ENCODE results near the gene FLT4.

The FLT4 gene

GRCh38 chr5:180640861-180641565 lies 8.4 kb downstream of the FLT4 start:
- no peak for DNase-seq

DNA sequence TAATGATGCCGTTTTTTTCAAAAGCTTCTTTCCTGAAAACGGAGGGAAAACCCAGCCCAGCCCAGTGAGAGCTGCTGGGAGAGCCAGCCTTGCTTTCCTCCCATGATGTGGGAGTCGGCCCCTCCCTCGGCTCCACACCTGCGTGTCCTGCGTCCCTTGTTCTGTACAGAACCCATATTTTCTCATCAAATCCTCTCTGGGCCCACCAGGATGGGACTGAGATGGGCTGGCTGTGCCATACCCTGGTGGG lies 8.9 kb downstream of the FLT4 start:
- DNase-seq, result no peak

- DNase-seq, result no peak
Observed at GRCh38 chr5:180639741-180640610, 9.4 kb downstream of the FLT4 start.

DNA sequence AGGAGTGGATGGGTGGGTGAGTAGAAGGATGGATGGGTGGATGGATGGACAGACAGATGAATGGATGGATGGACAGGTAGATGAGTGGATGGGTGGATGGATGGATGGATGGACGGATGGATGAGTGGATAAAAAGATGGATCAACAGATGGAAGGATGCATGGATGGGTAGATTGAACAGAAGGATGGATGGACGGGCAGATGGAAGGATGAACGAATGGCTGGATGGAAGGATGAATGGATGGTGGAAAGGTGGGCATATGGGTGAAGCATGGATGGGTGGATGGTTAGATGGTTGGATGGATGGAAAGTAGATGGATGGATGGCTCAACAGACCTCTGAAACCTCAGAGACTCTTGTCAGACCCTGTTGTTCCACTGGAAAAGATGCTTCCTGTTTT lies 10.1 kb downstream of the FLT4 start:
- no peak for DNase-seq

- DNase-seq, result no peak
Observed at GRCh38 chr5:180637962-180638680, 11.3 kb downstream of the FLT4 start.

DNA sequence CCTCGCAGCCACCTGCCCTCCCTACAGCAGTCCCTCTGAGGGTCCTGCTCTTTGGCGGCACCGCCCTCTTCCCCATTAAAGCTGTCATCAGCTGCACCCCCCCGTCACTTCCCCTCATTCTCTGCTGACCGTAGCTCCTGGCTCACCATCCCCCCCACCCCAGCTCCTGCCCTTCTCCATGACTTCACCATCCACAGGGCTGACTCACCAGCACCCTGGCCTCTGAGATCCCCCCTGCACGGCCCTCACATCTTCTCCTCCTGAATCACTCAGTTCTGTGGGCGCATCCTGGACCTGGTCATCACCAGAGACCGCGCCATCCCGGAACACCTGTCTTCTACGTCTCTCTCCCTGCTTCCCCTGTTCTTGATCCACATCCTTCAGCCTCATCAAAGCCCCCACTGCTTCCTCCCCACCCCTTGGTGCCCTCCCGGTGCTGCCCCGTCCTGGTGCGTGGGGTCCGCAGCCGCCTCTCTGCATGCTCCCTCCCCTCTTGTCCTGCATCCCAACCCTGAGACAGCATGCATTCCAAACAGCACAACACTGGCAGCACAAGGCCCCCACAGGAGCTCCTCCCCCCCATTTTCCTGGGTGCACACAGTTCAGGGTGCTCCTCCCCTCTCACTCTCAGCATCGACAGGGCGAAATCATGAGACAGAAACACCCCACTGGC lies 12.9 kb downstream of the FLT4 start:
- no peak for DNase-seq

GRCh38 chr5:180636016-180636402 lies 13.4 kb downstream of the FLT4 start:
- no peak for DNase-seq

DNA sequence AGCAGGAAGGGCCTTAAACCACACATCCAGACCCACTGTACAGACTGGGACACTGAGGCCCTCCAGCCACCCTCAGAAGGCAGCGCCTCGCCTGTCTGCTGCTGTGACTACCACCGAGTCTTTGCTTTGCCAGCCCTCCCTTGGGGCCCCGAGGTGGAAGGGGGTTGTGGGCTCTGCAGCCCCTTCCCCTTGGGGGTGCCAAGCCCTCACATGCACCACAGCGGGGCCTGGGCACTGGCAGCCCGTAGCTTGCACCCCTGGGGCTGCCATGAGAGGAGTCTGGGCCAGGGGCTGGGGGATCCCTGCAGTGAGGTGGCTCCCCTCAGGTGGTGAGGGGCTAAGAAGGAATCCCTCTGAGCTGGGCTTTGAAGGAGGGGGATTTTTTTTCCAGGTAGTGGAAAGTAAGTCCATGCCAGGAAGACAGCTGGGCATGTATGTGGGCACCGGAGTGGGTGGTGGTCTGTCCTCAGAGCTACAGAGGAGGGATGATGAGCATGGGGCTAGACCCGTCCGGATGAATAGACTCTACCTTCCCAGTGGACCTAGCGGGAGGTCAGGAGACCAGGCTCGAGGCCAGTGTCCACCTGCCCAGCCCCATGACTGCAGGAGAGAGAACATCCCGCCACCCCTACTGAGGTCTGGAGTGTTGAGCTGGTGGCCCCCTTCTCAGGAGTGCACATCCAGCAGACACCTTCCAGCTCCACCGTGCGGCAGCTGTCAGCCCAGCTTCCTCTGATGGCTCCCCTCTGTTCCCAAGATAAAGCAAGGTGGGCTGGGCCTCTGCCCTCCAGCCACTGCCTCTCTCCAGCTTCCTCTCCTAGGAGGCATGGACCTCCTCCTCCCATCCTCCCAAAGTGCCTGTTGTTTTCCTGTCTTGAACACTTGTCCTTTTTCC lies 15.9 kb downstream of the FLT4 start:
- no peak for DNase-seq

- DNase-seq, result no peak
Observed at GRCh38 chr5:180632768-180633167, 16.6 kb downstream of the FLT4 start.

GRCh38 chr5:180631549-180632383 lies 17.6 kb downstream of the FLT4 start:
- peak; percentile 67 for DNase-seq

GRCh38 chr5:180630426-180630825 lies 19.0 kb downstream of the FLT4 start:
- DNase-seq, result no peak

- no peak for DNase-seq
Observed at GRCh38 chr5:180629831-180630382, 19.5 kb downstream of the FLT4 start.

DNA sequence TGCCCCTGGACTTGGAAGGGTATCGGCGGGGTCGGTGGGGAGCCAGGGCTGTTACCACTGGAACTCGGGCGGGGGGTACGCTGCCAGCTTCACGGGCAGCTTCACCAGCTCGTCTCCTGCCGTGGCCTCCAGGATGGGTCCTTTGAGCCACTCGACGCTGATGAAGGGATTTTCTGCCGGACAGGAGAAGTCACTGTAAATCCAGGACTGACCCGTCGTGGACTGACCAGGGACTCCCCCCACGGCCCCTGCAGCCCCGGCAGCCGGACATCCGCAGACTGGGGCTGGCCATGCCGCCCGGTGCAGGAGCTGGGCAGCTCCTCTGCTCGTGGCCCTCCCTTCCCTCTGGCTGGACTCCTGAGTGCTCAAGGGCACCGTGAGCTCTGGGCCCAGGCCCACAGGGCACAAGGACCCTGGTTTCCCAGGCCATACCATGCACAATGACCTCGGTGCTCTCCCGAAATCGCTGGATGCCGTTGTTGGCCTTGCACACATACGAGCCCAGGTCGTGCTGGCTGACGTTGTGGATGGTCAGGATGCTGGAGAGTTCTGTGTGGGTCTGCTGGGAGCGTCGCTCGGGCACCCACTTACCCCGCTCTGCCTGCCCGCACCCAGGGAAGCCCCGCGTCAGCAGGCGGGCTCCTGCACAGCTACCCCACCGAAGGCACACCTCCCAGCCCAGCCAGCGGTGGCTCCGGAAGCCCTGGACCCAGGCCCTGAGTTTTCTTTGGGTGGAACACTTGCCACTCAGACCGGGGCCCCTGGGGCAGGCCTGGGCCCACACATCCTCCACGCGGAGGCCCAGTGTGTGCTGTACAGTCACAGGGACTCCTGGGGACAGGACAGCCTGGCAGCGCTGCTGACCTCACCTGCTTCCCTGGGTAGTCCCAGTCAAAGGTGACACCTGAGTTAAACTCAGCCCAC lies 20.3 kb downstream of the FLT4 start:
- no peak for DNase-seq

GRCh38 chr5:180628211-180628610 lies 21.2 kb downstream of the FLT4 start:
- no peak for DNase-seq

DNA sequence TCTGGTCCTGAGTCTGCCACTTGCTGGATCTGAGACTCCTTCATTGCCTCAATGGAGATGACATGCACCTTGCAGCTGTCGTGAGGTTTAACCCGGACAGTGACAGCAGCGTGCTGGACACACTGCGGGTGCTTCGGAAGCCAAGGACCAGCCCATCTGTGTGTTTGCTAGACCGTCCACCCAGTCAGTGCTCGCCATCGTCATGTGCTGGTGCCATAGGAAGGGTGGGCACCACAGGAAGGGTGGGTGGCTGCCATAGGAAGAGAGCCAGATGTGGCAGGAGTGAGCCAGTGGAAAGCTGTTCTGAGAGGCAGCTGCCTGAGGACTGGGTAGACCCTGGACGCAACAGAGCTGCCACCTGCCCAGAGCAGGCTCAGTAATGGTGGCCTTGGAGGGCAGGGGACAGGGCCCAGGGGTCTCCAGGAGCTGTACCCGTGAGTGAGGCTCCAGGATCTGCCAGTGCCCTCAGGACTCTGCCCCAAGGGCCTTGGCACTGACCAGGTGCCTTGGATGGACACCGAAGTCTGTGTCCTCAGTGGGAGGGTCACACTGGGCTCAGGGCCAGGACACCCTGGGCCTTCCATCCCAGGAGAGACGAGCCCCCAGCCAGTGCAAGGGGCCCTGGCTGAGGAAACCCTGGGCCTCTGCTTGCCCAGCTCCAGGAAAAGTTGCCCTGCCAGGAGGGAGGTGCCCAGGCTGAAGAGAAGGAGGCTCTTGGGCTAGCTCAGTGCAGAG lies 21.8 kb downstream of the FLT4 start:
- no peak for DNase-seq

- DNase-seq, result no peak
Observed at GRCh38 chr5:180626661-180627385, 22.6 kb downstream of the FLT4 start.

GRCh38 chr5:180625791-180626660 lies 23.4 kb downstream of the FLT4 start:
- no peak for DNase-seq

Data from NCI-H446 treated with DMSO at 0.1 percent for 48 hours (cell line).